ENCODE measurements around the gene ACSL5. TPM values are rescaled to one million over a fixed set of nuclear protein-coding genes. Genes with fewer than 3 reads are reported as not detected.

ACSL5 gene
- total RNA-seq, 4 donors from 2014 or later = 6.8 to 17.0 (median 10.0) TPM

DNA sequence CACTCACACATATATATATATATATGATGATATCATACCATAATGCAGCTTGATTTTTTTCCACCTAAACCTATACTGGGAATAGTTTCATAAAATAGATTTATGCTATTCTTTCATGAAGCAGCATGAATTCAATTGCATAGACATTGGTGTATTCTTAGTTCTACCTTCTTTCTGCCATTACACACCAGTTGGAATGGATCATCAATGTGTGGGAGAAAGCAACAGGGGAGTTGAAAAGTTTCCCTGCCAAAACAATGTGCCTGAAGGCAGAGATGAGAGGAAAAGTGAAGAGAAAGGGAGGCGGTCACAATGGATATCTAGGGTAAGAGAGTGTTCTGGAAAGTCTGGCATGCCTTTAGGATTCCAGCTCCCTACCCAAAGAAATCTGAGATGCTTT, 25.2 kb upstream of the ACSL5 start:
- H3K9me3 ChIP-seq = no peaks in the 10 kb centered on the region
- TF ChIP-seq, protein P1, sequence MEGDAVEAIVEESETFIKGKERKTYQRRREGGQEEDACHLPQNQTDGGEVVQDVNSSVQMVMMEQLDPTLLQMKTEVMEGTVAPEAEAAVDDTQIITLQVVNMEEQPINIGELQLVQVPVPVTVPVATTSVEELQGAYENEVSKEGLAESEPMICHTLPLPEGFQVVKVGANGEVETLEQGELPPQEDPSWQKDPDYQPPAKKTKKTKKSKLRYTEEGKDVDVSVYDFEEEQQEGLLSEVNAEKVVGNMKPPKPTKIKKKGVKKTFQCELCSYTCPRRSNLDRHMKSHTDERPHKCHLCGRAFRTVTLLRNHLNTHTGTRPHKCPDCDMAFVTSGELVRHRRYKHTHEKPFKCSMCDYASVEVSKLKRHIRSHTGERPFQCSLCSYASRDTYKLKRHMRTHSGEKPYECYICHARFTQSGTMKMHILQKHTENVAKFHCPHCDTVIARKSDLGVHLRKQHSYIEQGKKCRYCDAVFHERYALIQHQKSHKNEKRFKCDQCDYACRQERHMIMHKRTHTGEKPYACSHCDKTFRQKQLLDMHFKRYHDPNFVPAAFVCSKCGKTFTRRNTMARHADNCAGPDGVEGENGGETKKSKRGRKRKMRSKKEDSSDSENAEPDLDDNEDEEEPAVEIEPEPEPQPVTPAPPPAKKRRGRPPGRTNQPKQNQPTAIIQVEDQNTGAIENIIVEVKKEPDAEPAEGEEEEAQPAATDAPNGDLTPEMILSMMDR (IDR thresholded peaks at IDR 0.05) = no peak
- no peak for TF ChIP-seq POLR2A (IDR thresholded peaks at IDR 0.05)
- intact Hi-C loops (cut with DNase I) = no loop called here
- WGBS, 2 donors = 78 to 84% methylated on average over 1 of the region's 1 CpG
- H3K27me3 ChIP-seq = no peaks in the 10 kb centered on the region
- no peak for DNase-seq
- H3K4me3 ChIP-seq (replicated peaks in 1 of 3) = no peak overlapping the region
- H3K36me3 ChIP-seq = no peaks in the 10 kb centered on the region
- H3K27ac ChIP-seq = no peak overlapping the region
- H3K4me1 ChIP-seq = no peaks in the 10 kb centered on the region

DNA sequence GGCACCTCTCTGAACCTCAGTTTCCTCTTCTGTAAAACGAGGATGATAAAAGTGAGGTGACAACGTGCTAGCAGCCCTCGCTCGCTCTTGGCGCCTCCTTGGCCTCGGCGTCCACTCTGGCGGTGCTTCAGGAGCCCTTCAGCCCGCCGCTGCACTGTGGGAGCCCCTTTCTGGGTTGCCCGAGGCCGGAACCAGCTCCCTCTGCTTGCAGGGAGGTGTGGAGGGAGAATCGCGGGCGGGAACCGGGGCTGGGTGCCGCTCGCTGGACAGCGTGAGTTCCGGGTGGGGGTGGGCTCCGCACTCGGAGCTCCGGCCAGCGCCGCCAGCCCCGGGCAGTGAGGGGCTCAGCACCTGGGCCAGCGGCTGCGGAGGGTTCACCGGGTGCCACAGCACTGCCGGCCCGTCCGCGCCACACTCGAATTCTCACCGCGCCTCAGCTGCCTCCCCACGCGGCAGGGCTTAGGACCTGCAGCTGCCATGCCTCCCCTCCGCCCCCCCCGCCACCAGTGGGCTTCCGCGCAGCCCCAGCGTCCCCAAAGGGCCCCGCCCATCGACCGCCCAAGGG, 24.3 kb upstream of the ACSL5 start:
- intact Hi-C loops (cut with DNase I) = no loop called here
- H3K27me3 ChIP-seq = no peaks in the 10 kb centered on the region
- no peak overlapping the region for H3K4me3 ChIP-seq (replicated peaks in 1 of 3)
- H3K27ac ChIP-seq = no peak overlapping the region
- no peaks in the 10 kb centered on the region for H3K4me1 ChIP-seq
- H3K9me3 ChIP-seq = no peaks in the 10 kb centered on the region
- DNase-seq = no peak
- WGBS, 2 donors = 94 to 96% methylated on average over 20 to 32 of the region's 46 CpGs
- H3K36me3 ChIP-seq = no peaks in the 10 kb centered on the region
- no peak for TF ChIP-seq POLR2A (IDR thresholded peaks at IDR 0.05)
- TF ChIP-seq, protein P1 (IDR thresholded peaks at IDR 0.05) = no peak

DNA sequence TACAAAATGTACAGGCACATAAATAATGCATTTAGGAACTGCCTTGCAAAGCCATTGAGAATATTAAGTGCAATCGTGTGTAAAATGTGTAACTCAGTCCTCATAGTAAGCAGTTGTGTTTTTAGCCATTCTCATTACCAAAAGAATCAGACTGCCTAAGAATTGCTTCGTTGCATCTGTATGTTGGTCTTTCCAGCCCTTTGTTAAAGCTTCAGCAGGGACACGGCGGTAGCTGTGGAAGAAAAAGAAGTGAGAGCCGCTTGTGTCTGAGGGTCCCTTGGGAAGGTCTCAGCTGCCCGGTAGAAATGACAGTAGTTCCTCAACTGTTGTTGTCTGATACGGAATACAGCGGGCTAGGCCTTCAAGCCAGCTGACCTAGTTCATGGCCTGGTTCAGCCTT, 22.8 kb upstream of the ACSL5 start:
- intact Hi-C loops (cut with DNase I) = no loop called here
- Histone ChIP-seq H3K27me3 (no peaks in the 10 kb centered on the region), H3K36me3 (no peaks in the 10 kb centered on the region), H3K9me3 (no peaks in the 10 kb centered on the region), H3K27ac (no peak overlapping the region), H3K4me1 (no peaks in the 10 kb centered on the region), H3K4me3 (replicated peaks in 1 of 3) (no peak overlapping the region)
- TF ChIP-seq, protein P1 (IDR thresholded peaks at IDR 0.05) = no peak
- no peak for TF ChIP-seq POLR2A (IDR thresholded peaks at IDR 0.05)
- DNase-seq = no peak
- 77% methylated on average over 8 of the region's 8 CpGs for WGBS, 2 donors

DNA sequence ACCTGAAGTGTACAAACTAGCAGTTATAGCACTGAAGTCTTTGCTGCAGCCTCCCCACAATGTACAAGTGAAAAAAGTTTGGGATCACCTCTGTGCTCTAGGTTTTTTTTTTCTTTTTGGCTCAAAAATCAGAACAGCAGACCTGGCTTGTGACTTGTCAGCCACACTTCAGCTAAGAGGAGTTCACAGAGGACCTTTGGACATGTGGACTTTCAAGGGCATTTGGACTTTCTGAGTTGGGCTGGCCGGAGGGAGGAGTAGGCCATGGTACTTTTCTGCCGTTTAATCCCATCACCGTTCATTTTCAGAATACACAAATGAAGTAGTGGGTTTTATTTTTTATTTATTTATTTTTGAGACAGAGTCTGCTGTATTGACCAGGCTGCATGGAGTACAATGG, 21.9 kb upstream of the ACSL5 start:
- no peaks in the 10 kb centered on the region for H3K9me3 ChIP-seq
- DNase-seq = no peak
- TF ChIP-seq, protein P1 (IDR thresholded peaks at IDR 0.05) = no peak
- TF ChIP-seq POLR2A (IDR thresholded peaks at IDR 0.05) = no peak
- H3K27me3 ChIP-seq = no peaks in the 10 kb centered on the region
- no peaks in the 10 kb centered on the region for H3K36me3 ChIP-seq
- H3K4me1 ChIP-seq = no peaks in the 10 kb centered on the region
- WGBS, 2 donors = 74 to 90% methylated on average over 3 of the region's 3 CpGs
- H3K4me3 ChIP-seq (replicated peaks in 1 of 3) = no peak overlapping the region
- no peak overlapping the region for H3K27ac ChIP-seq
- intact Hi-C loops (cut with DNase I) = no loop called here

DNA sequence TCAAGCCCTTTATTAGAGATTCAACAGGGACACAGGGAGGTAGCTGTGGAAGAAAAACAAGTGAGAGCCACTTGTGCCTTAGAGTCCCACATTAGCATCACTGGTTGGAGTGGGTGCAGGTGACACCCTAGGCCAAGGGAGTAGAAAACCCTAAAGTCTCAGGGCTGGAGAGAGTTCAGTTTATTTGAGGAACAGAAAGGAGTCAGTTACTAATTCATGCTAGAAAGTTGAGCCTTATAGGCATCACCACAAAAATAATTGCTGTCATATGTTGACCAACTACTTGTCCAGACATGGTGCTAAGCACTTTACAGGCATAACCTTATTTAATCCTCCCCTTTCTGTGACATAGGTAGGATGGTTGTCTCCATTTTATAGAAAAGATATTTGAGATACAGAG, 20.9 kb upstream of the ACSL5 start:
- TF ChIP-seq POLR2A (IDR thresholded peaks at IDR 0.05) = no peak
- TF ChIP-seq, protein P1 (IDR thresholded peaks at IDR 0.05) = no peak
- H3K9me3 ChIP-seq = no peaks in the 10 kb centered on the region
- H3K36me3 ChIP-seq = no peaks in the 10 kb centered on the region
- intact Hi-C loops (cut with DNase I) = no loop called here
- H3K4me1 ChIP-seq = no peaks in the 10 kb centered on the region
- no peaks in the 10 kb centered on the region for H3K27me3 ChIP-seq
- no peak overlapping the region for H3K4me3 ChIP-seq (replicated peaks in 1 of 3)
- DNase-seq = no peak
- H3K27ac ChIP-seq = no peak overlapping the region
